Ishikawa (cell line): ENCODE data around the gene FRAS1.

Experiments used
- CEBPB ChIP-seq: IDR thresholded peaks from 2 replicates; pipeline ENCODE4 v1.6.1; 2012
- CREB1 ChIP-seq: IDR thresholded peaks from 2 replicates; pipeline ENCODE4 v1.6.1; 2012; ENCODE audit warnings: low read depth
- EGR1 ChIP-seq: IDR thresholded peaks from 2 replicates; pipeline ENCODE4 v1.6.1; 2012
- EP300 ChIP-seq: IDR thresholded peaks from 2 replicates; pipeline ENCODE4 v1.6.1; 2012; ENCODE audit warnings: borderline replicate concordance
- FOXM1 ChIP-seq: IDR thresholded peaks from 2 replicates; pipeline ENCODE4 v1.6.1; 2012; ENCODE audit warnings: low read depth, borderline replicate concordance
- RAD21 ChIP-seq: IDR thresholded peaks from 2 replicates; pipeline ENCODE4 v1.6.1; 2012; ENCODE audit warnings: low read depth
- YY1 ChIP-seq: IDR thresholded peaks from 2 replicates; pipeline ENCODE4 v1.6.1; 2012; ENCODE audit warnings: low read depth
- ZBTB7A ChIP-seq: IDR thresholded peaks from 2 replicates; pipeline ENCODE4 v1.6.1; 2012; ENCODE audit warnings: low read depth
- TF ChIP-seq, protein P1 (sequence below): IDR thresholded peaks from 2 replicates; pipeline ENCODE4 v1.6.1; 2012; ENCODE audit warnings: low read depth, mild to moderate bottlenecking
- TF ChIP-seq, protein P2 (sequence below): IDR thresholded peaks from 2 replicates; pipeline ENCODE4 v1.6.1; 2012

DNA sequence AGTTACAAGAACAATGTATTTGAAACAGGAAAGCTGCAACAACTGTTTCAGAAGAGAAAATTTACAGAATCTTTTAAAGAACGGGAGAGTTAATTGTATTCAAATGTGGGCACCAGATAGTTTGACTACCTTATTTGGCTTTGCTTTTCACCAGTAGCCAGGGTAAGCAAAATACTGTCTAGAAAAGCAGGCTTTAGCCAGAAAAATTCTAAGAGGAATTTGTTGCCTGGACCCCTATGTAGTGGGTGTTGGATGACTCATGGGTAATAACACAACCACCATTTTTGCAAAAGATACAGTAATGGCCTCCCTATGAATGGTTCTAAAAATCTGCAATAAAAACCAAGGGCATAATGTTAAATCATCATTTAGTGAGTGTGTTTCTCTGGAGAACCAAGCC lies 261.0 kb downstream of the FRAS1 start:
- TF ChIP-seq YY1 (no peak), FOXM1 (no peak), EP300 (no peak), CREB1 (no peak), EGR1 (no peak), RAD21 (no peak), CEBPB (no peak), ZBTB7A (no peak)
- TF ChIP-seq, protein P1, sequence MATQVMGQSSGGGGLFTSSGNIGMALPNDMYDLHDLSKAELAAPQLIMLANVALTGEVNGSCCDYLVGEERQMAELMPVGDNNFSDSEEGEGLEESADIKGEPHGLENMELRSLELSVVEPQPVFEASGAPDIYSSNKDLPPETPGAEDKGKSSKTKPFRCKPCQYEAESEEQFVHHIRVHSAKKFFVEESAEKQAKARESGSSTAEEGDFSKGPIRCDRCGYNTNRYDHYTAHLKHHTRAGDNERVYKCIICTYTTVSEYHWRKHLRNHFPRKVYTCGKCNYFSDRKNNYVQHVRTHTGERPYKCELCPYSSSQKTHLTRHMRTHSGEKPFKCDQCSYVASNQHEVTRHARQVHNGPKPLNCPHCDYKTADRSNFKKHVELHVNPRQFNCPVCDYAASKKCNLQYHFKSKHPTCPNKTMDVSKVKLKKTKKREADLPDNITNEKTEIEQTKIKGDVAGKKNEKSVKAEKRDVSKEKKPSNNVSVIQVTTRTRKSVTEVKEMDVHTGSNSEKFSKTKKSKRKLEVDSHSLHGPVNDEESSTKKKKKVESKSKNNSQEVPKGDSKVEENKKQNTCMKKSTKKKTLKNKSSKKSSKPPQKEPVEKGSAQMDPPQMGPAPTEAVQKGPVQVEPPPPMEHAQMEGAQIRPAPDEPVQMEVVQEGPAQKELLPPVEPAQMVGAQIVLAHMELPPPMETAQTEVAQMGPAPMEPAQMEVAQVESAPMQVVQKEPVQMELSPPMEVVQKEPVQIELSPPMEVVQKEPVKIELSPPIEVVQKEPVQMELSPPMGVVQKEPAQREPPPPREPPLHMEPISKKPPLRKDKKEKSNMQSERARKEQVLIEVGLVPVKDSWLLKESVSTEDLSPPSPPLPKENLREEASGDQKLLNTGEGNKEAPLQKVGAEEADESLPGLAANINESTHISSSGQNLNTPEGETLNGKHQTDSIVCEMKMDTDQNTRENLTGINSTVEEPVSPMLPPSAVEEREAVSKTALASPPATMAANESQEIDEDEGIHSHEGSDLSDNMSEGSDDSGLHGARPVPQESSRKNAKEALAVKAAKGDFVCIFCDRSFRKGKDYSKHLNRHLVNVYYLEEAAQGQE = no peak
- TF ChIP-seq, protein P2, sequence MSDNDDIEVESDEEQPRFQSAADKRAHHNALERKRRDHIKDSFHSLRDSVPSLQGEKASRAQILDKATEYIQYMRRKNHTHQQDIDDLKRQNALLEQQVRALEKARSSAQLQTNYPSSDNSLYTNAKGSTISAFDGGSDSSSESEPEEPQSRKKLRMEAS = no peak
